Activated CD8-positive, alpha-beta memory T cell treated with anti-CD3 and anti-CD28 coated beads, Interleukin-2, amount 10 ng/mL, durations not matched to agents 7 days and 5 days (primary cell): ENCODE data around the gene SLC1A2. TPM values are rescaled to one million over a fixed set of nuclear protein-coding genes. Genes with fewer than 3 reads are reported as not detected.

Source experiments
- ATAC-seq: fragments of 150-1000 bp; cut with Tn5 transposase; one replicate; pipeline ENCODE4 v1.10.0; 2021; ENCODE audit warnings: moderate library complexity
- CTCF ChIA-PET: fragments of 350-600 bp; sonication (Branson Sonifier 250); formaldehyde crosslinking; loops from one replicate; lab custom pipeline; 2021; ENCODE audit warnings: antibody characterized with exemption; lab: Charles Lee
- DNase-seq: peaks from one replicate; pipeline ENCODE4 v3.0.0-alpha.2; 2020
- H3K27ac Mint-ChIP-seq: one replicate; pipeline ENCODE4 v1.8.0; 2021; ENCODE audit warnings: mild to moderate bottlenecking, mixed read lengths
- H3K27me3 Mint-ChIP-seq: one replicate; pipeline ENCODE4 v1.8.0; 2021; ENCODE audit warnings: mixed read lengths
- H3K36me3 Mint-ChIP-seq: one replicate; pipeline ENCODE4 v1.8.0; 2021; ENCODE audit warnings: mild to moderate bottlenecking, mixed read lengths
- H3K4me1 Mint-ChIP-seq: one replicate; pipeline ENCODE4 v1.8.0; 2021; ENCODE audit warnings: mixed read lengths
- H3K4me3 Mint-ChIP-seq: one replicate; pipeline ENCODE4 v1.8.0; 2021; ENCODE audit warnings: mild to moderate bottlenecking, moderate library complexity, mixed read lengths
- H3K9me3 Mint-ChIP-seq: one replicate; pipeline ENCODE4 v1.8.0; 2022; ENCODE audit warnings: low read depth, mixed read lengths
- total RNA-seq, 2 experiments: library from RNA; stranded (reverse); gene quantifications; one replicate each; pipeline ENCODE4 v1.2.3, GENCODE V29; 2021

The SLC1A2 gene
- total RNA-seq, 2 experiments from 2014 or later, result not detected

DNA sequence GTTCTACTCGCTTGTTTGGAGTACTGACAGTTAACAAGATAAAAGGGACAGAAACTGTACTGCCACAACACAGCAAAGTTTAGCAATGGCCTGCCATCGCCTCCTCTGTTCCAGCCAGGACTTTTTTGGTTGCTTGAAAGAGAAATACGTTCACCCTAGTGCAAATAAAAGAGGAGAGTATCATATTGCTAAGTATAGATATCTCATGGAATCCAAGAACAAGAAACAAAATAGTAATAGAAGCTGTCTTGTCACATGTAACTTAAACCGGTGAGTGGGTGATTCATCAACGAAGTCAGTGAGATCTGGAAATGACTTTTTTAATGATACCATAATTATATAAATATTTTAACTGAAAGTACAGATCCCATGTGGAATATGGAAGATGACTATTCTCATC, 35.4 kb downstream of the SLC1A2 start:
- DNase-seq (no peak), ATAC-seq (no peak)
- peaks cover 3% of the 10 kb centered on the region for H3K27me3 Mint-ChIP-seq
- CTCF ChIA-PET, result interaction anchor here (1.4 kb wide), 1 partner anchor 33 kb away, joined by 4 read pairs; no protein-coding TSS in a partner anchor
- H3K4me1 Mint-ChIP-seq, result no peaks in the 10 kb centered on the region
- H3K36me3 Mint-ChIP-seq, result no peaks in the 10 kb centered on the region
- H3K4me3 Mint-ChIP-seq, result no peak overlapping the region
- H3K9me3 Mint-ChIP-seq, result peaks cover 2% of the 10 kb centered on the region
- no peak overlapping the region for H3K27ac Mint-ChIP-seq

DNA sequence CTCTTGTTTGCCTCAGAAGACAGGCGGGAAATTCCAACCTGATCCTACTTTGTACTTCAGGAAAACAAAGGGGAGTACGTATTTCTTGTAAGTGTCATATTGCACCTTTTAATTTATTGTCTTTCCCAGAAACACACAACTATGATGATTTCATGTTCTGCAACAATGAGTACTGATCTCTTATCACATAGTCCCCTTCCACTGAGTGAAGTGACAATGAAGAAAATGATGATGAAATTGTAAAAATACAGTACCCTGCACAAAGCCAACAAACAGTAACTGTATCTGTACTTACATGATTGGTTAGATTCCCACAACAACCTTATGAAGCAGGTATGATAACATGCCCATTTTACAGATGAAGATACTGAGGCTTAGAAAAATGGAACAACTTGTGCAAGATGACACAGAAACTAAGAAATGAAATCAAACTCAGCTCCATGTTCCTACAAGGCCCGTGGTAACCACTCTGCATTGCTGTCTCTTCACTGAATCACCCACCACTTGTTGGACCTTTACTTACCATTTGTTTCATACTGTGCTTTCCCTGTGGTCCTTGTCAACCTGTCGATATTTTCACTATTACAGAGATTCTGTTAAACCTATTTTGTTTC, 37.5 kb downstream of the SLC1A2 start:
- Mint-ChIP-seq H3K4me1 (no peaks in the 10 kb centered on the region), H3K4me3 (no peak overlapping the region), H3K36me3 (no peaks in the 10 kb centered on the region), H3K27ac (no peak overlapping the region), H3K9me3 (peaks cover 2% of the 10 kb centered on the region), H3K27me3 (peaks cover 10% of the 10 kb centered on the region)
- DNase-seq (no peak), ATAC-seq (no peak)
- CTCF ChIA-PET, result no interaction called here

DNA sequence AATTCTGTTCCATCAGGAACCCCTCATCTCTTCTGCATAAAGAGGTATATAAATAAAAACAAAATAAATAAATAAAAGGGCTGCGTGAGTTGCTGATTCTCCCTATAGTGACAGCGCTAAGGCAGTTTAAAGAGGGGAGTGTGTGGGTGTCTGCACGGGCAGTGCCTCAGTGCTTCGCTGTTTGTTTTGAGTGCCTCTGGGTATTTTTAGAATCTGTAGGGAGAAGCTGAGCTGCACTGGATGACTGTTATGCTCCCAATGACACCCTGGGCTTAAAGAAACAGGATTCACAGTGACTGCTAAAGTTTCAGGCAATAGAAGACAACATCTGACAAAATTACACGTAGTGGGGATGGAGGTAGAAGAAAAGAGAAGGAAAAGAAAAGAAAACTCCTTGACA, 38.8 kb downstream of the SLC1A2 start:
- CTCF ChIA-PET, result interaction anchor here (1.3 kb wide), 1 partner anchor 11 kb away, joined by 3 read pairs; no protein-coding TSS in a partner anchor
- Mint-ChIP-seq H3K27ac (no peak overlapping the region), H3K4me3 (no peak overlapping the region), H3K9me3 (peaks cover 2% of the 10 kb centered on the region), H3K36me3 (no peaks in the 10 kb centered on the region), H3K4me1 (no peaks in the 10 kb centered on the region), H3K27me3 (peaks cover 10% of the 10 kb centered on the region)
- no peak for DNase-seq
- ATAC-seq, result no peak

DNA sequence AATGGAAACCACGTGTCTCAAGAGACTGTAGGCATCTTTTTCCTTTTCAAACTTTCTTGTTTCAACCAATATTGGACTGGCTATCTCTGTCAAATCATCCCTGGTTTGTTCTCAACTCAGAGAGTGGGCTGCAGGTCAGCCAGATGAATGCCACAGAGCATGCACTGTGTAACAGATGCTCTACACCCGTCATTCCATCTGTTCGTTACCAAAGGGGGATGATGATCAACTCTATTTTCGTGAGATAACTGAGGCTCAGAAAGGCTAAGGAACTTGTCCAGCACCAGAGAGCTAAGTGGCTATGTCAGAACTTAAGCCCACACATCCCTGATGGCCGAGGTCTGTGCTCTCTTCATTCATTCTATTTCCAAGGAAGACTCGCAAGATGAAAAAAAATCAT, 42.1 kb downstream of the SLC1A2 start:
- CTCF ChIA-PET, result no interaction called here
- no peak overlapping the region for H3K4me3 Mint-ChIP-seq

DNA sequence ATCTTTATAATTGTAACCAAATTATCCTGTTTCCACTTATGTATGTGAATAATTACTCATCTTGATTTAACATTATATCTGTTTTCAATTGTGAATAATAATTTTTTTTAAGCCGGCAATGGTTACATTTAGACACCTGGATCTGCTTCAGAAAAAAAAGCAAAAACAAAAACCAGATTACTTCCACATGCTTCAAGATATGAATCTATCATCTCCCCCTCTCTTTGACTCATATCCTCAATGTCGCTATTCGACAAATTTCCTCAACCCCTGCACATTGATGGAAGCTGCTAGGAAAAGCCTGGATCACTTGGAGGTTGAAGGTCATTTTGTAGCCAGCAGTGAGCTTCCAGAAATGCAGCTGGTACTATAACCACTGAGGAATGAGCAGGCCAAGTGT, 42.7 kb downstream of the SLC1A2 start:
- Mint-ChIP-seq H3K27ac (no peak overlapping the region), H3K4me3 (no peak overlapping the region), H3K9me3 (no peaks in the 10 kb centered on the region), H3K27me3 (peaks cover 14% of the 10 kb centered on the region), H3K4me1 (no peaks in the 10 kb centered on the region), H3K36me3 (no peaks in the 10 kb centered on the region)
- DNase-seq (no peak), ATAC-seq (no peak)
- CTCF ChIA-PET, result interaction anchor here (1.0 kb wide), 1 partner anchor 452 kb away, joined by 3 read pairs; no protein-coding TSS in a partner anchor

More for the DNA sequence above, 42.1 kb downstream of the SLC1A2 start:
- DNase-seq (no peak), ATAC-seq (no peak)
- Mint-ChIP-seq H3K9me3 (no peaks in the 10 kb centered on the region), H3K4me1 (no peaks in the 10 kb centered on the region), H3K27ac (no peak overlapping the region), H3K27me3 (peaks cover 14% of the 10 kb centered on the region), H3K36me3 (no peaks in the 10 kb centered on the region)

DNA sequence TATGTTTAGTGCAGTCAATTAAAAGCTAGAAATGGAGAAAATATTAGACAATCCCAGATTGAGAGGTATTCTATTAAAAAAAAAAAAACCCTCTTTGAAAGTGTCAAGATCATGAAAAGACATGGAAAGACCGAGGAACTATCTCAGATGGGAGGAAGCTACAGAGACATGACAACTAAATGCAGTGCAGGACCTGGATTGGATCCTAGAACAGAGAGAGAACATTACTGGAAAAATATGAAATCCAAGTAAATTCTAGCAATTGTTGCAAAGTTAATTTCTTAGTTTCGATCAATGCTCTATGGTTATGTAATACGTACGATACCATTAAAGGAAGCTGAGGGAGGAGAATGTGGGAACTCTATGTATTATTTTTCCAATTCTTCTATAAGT, 43.2 kb downstream of the SLC1A2 start:
- no peaks in the 10 kb centered on the region for H3K4me1 Mint-ChIP-seq
- no peak overlapping the region for H3K4me3 Mint-ChIP-seq
- H3K27me3 Mint-ChIP-seq, result peaks cover 14% of the 10 kb centered on the region
- CTCF ChIA-PET, result interaction anchor here (1.0 kb wide), 1 partner anchor 451 kb away, joined by 3 read pairs; no protein-coding TSS in a partner anchor
- DNase-seq (no peak), ATAC-seq (no peak)
- no peak overlapping the region for H3K27ac Mint-ChIP-seq
- no peaks in the 10 kb centered on the region for H3K9me3 Mint-ChIP-seq
- H3K36me3 Mint-ChIP-seq, result no peaks in the 10 kb centered on the region

DNA sequence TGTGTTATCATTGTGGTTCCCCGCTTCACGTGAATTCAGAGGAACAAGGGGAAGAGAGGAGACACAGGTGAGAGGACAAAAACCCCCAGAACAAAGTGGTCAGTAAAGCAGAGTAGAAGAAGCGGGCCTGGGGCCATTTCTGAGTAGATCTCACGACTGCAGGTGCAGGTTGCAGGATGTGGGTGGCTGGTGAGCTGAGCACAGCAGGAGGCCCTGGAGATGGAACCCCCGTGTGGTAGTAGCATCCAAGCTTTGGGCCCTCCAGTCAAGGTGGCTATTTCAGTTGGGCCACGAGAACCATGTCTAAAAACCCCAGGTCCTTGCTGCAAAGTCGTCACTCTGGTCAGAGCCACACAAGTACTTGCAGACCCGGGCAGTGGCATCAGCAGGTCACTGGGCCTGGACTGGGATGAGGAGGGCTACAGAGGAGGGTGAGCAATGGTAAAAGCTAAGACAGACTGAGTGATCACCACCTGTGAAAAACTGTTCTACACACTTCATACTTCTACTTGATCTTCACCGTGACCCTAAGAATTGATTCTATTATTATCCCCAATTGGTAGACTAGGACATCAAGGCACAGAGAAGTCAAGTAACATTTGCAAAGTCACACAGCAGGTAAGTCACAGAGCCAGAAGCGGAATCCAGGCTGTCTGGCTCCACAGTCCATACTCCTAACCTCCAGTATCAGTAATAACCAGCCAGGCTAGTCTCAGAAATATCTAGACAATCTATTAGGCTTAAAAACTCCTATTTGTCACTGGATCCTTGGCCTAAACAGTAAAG, 43.8 kb downstream of the SLC1A2 start:
- no peak for ATAC-seq
- no peak for DNase-seq
- no peak overlapping the region for H3K27ac Mint-ChIP-seq
- H3K9me3 Mint-ChIP-seq, result no peaks in the 10 kb centered on the region
- H3K4me1 Mint-ChIP-seq, result no peaks in the 10 kb centered on the region
- H3K27me3 Mint-ChIP-seq, result peaks cover 11% of the 10 kb centered on the region
- H3K36me3 Mint-ChIP-seq, result no peaks in the 10 kb centered on the region
- CTCF ChIA-PET, result interaction anchor here (1.0 kb wide), 1 partner anchor 451 kb away, joined by 3 read pairs; no protein-coding TSS in a partner anchor
- no peak overlapping the region for H3K4me3 Mint-ChIP-seq

DNA sequence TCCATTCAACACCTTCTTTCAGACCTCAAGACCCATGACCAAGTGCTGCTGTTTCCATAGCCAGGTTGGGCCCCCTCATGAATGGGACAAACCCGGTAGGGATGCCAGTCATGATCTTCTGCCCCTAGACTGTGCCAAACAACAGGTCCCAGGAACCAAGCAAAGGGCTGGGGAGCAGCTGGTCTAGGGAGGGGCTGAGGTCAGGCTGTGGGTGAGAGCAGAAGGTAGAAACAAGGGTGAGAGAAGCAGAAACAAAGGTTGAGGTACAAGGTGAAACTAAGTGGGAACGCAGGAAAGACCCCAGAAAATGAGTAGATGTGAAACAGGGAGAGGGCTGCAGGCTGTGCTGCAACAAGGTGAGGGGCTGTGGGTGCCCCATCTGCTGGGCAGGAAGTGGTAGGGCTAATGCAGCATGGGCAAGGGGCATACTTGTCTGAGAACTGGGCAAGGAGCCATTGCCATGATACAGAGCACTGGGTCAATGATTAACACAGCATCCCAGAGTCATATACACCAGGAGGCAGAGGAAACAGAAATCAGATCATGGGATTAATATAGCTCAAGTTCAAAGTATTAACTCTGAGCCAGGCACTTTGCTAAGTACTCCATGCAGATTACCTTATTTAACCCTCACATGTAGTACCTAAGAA, 45.9 kb downstream of the SLC1A2 start:
- H3K36me3 Mint-ChIP-seq, result no peaks in the 10 kb centered on the region
- no peaks in the 10 kb centered on the region for H3K9me3 Mint-ChIP-seq
- DNase-seq (no peak), ATAC-seq (no peak)
- CTCF ChIA-PET, result interaction anchor here (1.0 kb wide), 1 partner anchor 18 kb away, joined by 3 read pairs; no protein-coding TSS in a partner anchor
- no peaks in the 10 kb centered on the region for H3K4me1 Mint-ChIP-seq
- H3K4me3 Mint-ChIP-seq, result no peak overlapping the region
- peaks cover 11% of the 10 kb centered on the region for H3K27me3 Mint-ChIP-seq
- H3K27ac Mint-ChIP-seq, result no peak overlapping the region

DNA sequence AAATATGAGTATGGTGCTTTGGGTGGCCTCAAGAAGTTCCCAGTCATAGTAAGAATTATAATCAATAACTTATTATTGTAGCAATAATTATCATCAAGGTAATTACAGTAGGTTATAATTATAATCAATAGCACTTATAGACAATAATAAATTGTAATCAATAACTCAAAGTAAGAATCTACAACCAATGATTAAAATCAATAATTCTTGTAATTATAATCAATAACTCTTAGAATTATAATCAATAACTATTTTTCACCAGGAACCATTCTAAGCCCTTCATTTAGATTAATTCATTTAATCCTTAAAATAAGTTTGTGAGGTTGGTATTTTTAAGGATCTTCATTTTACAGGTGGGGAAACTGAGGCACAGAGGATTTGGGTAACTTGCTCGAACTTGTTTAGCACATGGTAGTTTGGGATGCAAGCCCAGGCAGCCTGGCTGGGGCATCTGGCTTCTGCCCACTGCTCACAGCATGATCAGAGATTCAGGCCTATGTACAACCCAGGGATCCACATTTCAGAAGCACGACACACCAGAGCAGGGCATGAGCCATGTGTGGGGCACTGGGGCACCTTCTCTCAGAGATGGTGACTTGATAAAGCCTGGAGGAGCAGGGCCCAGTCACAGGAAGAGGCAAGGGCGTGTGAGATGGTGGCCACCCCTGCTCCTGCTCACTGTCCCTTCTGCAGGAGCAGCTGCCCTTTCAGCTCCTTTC, 46.6 kb downstream of the SLC1A2 start:
- ATAC-seq, result no peak
- CTCF ChIA-PET, result no interaction called here
- no peak overlapping the region for H3K27ac Mint-ChIP-seq

DNA sequence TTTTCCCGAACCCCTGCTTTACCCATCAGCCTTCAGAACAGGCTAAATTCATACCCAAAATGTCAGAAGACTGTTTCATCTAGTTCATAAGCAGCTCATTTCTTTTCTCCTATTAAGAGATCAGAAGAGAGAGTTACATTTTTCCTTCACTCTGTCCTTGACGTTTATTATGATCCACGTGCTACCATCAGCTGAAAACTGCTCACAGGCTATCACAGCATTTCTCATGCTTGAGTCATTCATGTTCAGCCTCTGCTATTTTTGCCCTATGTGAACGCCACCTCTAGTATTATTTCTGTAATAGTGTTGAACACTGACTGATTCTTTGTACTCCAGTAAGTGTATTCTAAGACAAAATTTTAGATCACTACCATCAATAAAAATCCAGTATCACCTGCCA, 51.9 kb downstream of the SLC1A2 start:
- Mint-ChIP-seq H3K36me3 (no peaks in the 10 kb centered on the region), H3K9me3 (peaks cover 2% of the 10 kb centered on the region), H3K27ac (no peak overlapping the region), H3K27me3 (no peaks in the 10 kb centered on the region), H3K4me1 (no peaks in the 10 kb centered on the region), H3K4me3 (no peak overlapping the region)
- ATAC-seq, result no peak
- no peak for DNase-seq
- CTCF ChIA-PET, result interaction anchor here (1.1 kb wide), 1 partner anchor 61 kb away, joined by 3 read pairs; no protein-coding TSS in a partner anchor

More for the DNA sequence above, 46.6 kb downstream of the SLC1A2 start:
- no peak for DNase-seq
- Mint-ChIP-seq H3K4me3 (no peak overlapping the region), H3K4me1 (no peaks in the 10 kb centered on the region), H3K36me3 (no peaks in the 10 kb centered on the region), H3K27me3 (peaks cover 11% of the 10 kb centered on the region), H3K9me3 (no peaks in the 10 kb centered on the region)

DNA sequence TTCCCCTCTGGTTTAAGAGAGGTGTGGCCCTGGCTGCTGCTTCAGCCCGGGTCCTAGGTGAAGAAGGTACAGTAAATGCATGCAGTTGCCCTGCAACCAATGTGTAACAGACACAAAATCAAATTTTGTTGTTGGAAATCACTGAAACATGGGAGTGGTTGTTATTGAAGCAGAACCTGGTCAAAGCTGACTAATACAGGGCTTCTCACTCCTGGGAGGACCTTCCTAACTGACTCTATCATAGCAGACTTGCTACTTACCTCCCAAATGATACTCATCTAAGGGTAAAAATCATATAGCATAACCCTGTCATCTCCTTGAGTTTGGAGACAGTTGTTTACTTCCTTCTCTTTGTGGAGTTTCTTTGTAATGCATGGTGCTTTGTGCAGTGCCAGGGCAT, 52.6 kb downstream of the SLC1A2 start:
- Mint-ChIP-seq H3K36me3 (no peaks in the 10 kb centered on the region), H3K9me3 (peaks cover 2% of the 10 kb centered on the region), H3K27ac (no peak overlapping the region), H3K27me3 (no peaks in the 10 kb centered on the region), H3K4me3 (no peak overlapping the region), H3K4me1 (no peaks in the 10 kb centered on the region)
- ATAC-seq (no peak), DNase-seq (no peak)
- CTCF ChIA-PET, result no interaction called here

DNA sequence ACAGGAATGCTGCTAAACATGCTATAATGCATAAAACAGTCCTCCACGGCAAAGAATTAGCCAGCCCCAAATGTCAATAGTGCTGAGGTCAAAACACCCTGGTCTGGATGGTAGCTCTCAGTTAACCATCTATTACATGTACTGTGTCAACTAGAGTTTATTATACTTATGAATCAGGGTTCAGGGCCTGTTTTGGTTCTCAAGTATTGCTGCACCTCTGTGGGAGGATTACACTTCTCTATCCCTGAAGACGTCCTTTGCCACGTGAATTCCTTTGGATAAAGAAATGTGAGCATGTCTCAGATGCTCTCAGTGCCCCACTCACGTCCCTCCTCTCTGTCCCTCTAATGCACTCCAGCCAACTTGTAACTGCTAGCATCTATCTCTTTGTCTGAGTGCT, 53.4 kb downstream of the SLC1A2 start:
- no peaks in the 10 kb centered on the region for H3K27me3 Mint-ChIP-seq
- DNase-seq, result no peak
- H3K36me3 Mint-ChIP-seq, result no peaks in the 10 kb centered on the region
- H3K4me1 Mint-ChIP-seq, result no peaks in the 10 kb centered on the region
- ATAC-seq, result no peak
- CTCF ChIA-PET, result no interaction called here
- peaks cover 2% of the 10 kb centered on the region for H3K9me3 Mint-ChIP-seq
- no peak overlapping the region for H3K4me3 Mint-ChIP-seq
- no peak overlapping the region for H3K27ac Mint-ChIP-seq

DNA sequence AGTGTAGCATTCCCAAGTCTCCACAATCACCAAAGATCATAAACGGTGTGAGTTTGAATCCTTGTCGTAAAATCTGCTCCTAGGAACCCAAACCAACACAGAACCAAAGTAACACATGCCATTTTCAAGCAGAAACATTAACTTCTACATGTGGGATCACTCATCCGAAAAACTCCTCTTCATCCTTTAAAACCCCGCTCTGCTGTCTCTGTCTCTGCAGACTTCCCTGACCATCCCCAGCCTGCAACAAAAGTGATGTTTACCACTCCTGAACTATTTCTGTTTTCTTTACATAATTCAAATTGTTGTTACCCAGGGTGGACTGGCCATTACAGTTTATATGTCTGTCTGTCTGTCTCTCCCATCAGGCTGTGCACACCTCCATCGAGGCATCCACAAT, 54.0 kb downstream of the SLC1A2 start:
- H3K4me3 Mint-ChIP-seq, result no peak overlapping the region

More for the DNA sequence above, 54.0 kb downstream of the SLC1A2 start:
- ATAC-seq, result no peak
- H3K27ac Mint-ChIP-seq, result no peak overlapping the region
- no peaks in the 10 kb centered on the region for H3K27me3 Mint-ChIP-seq
- CTCF ChIA-PET, result no interaction called here
- H3K4me1 Mint-ChIP-seq, result no peaks in the 10 kb centered on the region
- DNase-seq, result no peak
- H3K36me3 Mint-ChIP-seq, result no peaks in the 10 kb centered on the region
- H3K9me3 Mint-ChIP-seq, result peaks cover 2% of the 10 kb centered on the region
